Endodermal cell (in vitro differentiated cells): Measurements from ENCODE around the gene TM9SF2. TPM values are rescaled to one million over a fixed set of nuclear protein-coding genes. Genes with fewer than 3 reads are reported as not detected.

Experiments
- DNase-seq: peaks from one replicate; pipeline ENCODE4 v3.0.0-alpha.2; 2017
- H3K27ac ChIP-seq: 2 replicates; pipeline ENCODE4 v1.5.1; 2013; ENCODE audit warnings: mild to moderate bottlenecking, low read depth, low read length, moderate library complexity
- H3K27me3 ChIP-seq: 2 replicates; pipeline ENCODE4 v1.6.1; 2013; ENCODE audit warnings: mild to moderate bottlenecking, low read length, moderate library complexity; ENCODE audit not compliant: insufficient read depth, control insufficient read depth, poor library complexity, severe bottlenecking
- H3K36me3 ChIP-seq: 2 replicates; pipeline ENCODE4 v1.7.0; 2013; ENCODE audit warnings: mild to moderate bottlenecking, low read length, moderate library complexity; ENCODE audit not compliant: control insufficient read depth, insufficient read depth
- H3K4me1 ChIP-seq: one replicate; pipeline ENCODE4 v1.7.0; 2013; ENCODE audit warnings: low read length; ENCODE audit not compliant: control insufficient read depth, insufficient read depth
- H3K4me3 ChIP-seq: 2 replicates; pipeline ENCODE4 v1.5.1; 2013; ENCODE audit warnings: mild to moderate bottlenecking, low read length, moderate library complexity
- H3K9ac ChIP-seq: 2 replicates; pipeline ENCODE4 v1.6.1; 2013; ENCODE audit warnings: mild to moderate bottlenecking, low read length, moderate library complexity; ENCODE audit not compliant: poor library complexity, severe bottlenecking; ENCODE audit errors: extremely low read depth
- H3K9me3 ChIP-seq: 2 replicates; pipeline ENCODE4 v1.6.1; 2013; ENCODE audit warnings: mild to moderate bottlenecking, low read length, moderate library complexity; ENCODE audit not compliant: control insufficient read depth
- H3K27ac Mint-ChIP-seq: 2 replicates; pipeline ENCODE4 v1.8.0; 2020; ENCODE audit warnings: mixed read lengths
- H3K27me3 Mint-ChIP-seq: 2 replicates; pipeline ENCODE4 v1.8.0; 2021; ENCODE audit warnings: mild to moderate bottlenecking, mixed read lengths; ENCODE audit not compliant: insufficient read depth
- H3K36me3 Mint-ChIP-seq: 2 replicates; pipeline ENCODE4 v1.8.0; 2020; ENCODE audit warnings: low read depth, mixed read lengths
- H3K4me1 Mint-ChIP-seq: 2 replicates; pipeline ENCODE4 v1.8.0; 2020; ENCODE audit warnings: mixed read lengths
- H3K4me3 Mint-ChIP-seq: 2 replicates; pipeline ENCODE4 v1.8.0; 2020; ENCODE audit warnings: mild to moderate bottlenecking, moderate library complexity, mixed read lengths
- H3K9me3 Mint-ChIP-seq: 2 replicates; pipeline ENCODE4 v1.8.0; 2020; ENCODE audit warnings: mild to moderate bottlenecking, mixed read lengths
- WGBS, 2 experiments: methylation state at CpG; one replicate each; pipeline versions ENCODE4 v1.1.5 to v1.1.7; 2013; ENCODE audit warnings: missing lambda C conversion rate in 2 of 2, mixed read lengths in 1 of 2; ENCODE audit not compliant: insufficient coverage in 1 of 2, insufficient read length in 1 of 2; 5-methylcytosine and 5-hydroxymethylcytosine counted together
- total RNA-seq, 2 donors: library from RNA; stranded (reverse); fragmentation: NEBNext Ultra II Directional in 1 of 2; extraction: Animal tissue kit (Norgen Biotek cat#: 25700) in 1 of 2; gene quantifications; 2 replicates in 1 of 2; 3 replicates in 1 of 2; pipeline ENCODE4 v1.2.1, GENCODE V29; 2021
- TF ChIP-seq, protein P1 (sequence below): fragments of 200-600 bp; sonication (generic); conservative IDR thresholded peaks from 2 replicates; pipeline ENCODE4 v1.5.0; 2021; ENCODE audit warnings: antibody characterized with exemption, mild to moderate bottlenecking

Gene TM9SF2
- total RNA-seq, 2 donors from 2014 or later, result 88.4 to 99.3 TPM

GRCh38 chr13:99606324-99607066, 105.2 kb downstream of the TM9SF2 start, which contains the start of gene CLYBL:
Gene CLYBL, plus strand, starts transcription at chr13:99606690.
- H3K9ac ChIP-seq, result peak within 1 kb of the TSS; percentile 82
- Mint-ChIP-seq H3K4me3 (peak within 1 kb of the TSS; percentile 69), H3K9me3 (no peaks in the 10 kb centered on the region), H3K27ac (peak within 1 kb of the TSS; percentile 82), H3K36me3 (no peaks in the 10 kb centered on the region), H3K27me3 (peaks cover 3% of the 10 kb centered on the region), H3K4me1 (peaks cover 22% of the 10 kb centered on the region)
- H3K27me3 ChIP-seq, result no peaks in the 10 kb centered on the region
- H3K36me3 ChIP-seq, result no peaks in the 10 kb centered on the region
- TF ChIP-seq, protein P1, sequence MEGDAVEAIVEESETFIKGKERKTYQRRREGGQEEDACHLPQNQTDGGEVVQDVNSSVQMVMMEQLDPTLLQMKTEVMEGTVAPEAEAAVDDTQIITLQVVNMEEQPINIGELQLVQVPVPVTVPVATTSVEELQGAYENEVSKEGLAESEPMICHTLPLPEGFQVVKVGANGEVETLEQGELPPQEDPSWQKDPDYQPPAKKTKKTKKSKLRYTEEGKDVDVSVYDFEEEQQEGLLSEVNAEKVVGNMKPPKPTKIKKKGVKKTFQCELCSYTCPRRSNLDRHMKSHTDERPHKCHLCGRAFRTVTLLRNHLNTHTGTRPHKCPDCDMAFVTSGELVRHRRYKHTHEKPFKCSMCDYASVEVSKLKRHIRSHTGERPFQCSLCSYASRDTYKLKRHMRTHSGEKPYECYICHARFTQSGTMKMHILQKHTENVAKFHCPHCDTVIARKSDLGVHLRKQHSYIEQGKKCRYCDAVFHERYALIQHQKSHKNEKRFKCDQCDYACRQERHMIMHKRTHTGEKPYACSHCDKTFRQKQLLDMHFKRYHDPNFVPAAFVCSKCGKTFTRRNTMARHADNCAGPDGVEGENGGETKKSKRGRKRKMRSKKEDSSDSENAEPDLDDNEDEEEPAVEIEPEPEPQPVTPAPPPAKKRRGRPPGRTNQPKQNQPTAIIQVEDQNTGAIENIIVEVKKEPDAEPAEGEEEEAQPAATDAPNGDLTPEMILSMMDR, result no peak
- H3K4me3 ChIP-seq, result peak within 1 kb of the TSS; percentile 91
- WGBS, 2 experiments, result 0 to 2% methylated on average over 24 to 69 of the region's 73 CpGs
- no peaks in the 10 kb centered on the region for H3K4me1 ChIP-seq
- peak; percentile 98 for DNase-seq
- no peaks in the 10 kb centered on the region for H3K9me3 ChIP-seq
- H3K27ac ChIP-seq, result peak within 1 kb of the TSS; percentile 72

GRCh38 chr13:99608345-99608744, 107.1 kb downstream of the TM9SF2 start:
- H3K4me1 ChIP-seq, result no peaks in the 10 kb centered on the region
- TF ChIP-seq, protein P1, result no peak
- Mint-ChIP-seq H3K4me1 (peaks cover 30% of the 10 kb centered on the region), H3K27me3 (no peaks in the 10 kb centered on the region), H3K9me3 (no peaks in the 10 kb centered on the region), H3K4me3 (no peak overlapping the region), H3K36me3 (no peaks in the 10 kb centered on the region), H3K27ac (no peak overlapping the region)
- H3K27ac ChIP-seq, result no peak overlapping the region
- DNase-seq, result no peak
- no peaks in the 10 kb centered on the region for H3K36me3 ChIP-seq
- no peaks in the 10 kb centered on the region for H3K27me3 ChIP-seq
- no peak overlapping the region for H3K9ac ChIP-seq
- no peak overlapping the region for H3K4me3 ChIP-seq
- H3K9me3 ChIP-seq, result no peaks in the 10 kb centered on the region
- 94 to 99% methylated on average over 9 to 15 of the region's 15 CpGs for WGBS, 2 experiments

GRCh38 chr13:99610702-99611289, 109.5 kb downstream of the TM9SF2 start:
- 82 to 86% methylated on average over 2 to 4 of the region's 4 CpGs for WGBS, 2 experiments
- H3K27ac Mint-ChIP-seq, result no peak overlapping the region
- H3K27ac ChIP-seq, result no peak overlapping the region

More at GRCh38 chr13:99610702-99611289, 109.5 kb downstream of the TM9SF2 start:
- H3K4me3 Mint-ChIP-seq, result no peak overlapping the region
- H3K4me1 Mint-ChIP-seq, result peaks cover 32% of the 10 kb centered on the region
- H3K4me1 ChIP-seq, result no peaks in the 10 kb centered on the region
- H3K27me3 ChIP-seq, result no peaks in the 10 kb centered on the region
- DNase-seq, result no peak
- no peaks in the 10 kb centered on the region for H3K9me3 Mint-ChIP-seq
- H3K9me3 ChIP-seq, result no peaks in the 10 kb centered on the region
- TF ChIP-seq, protein P1, result peak; percentile 68
- H3K36me3 ChIP-seq, result no peaks in the 10 kb centered on the region
- no peaks in the 10 kb centered on the region for H3K36me3 Mint-ChIP-seq
- H3K27me3 Mint-ChIP-seq, result no peaks in the 10 kb centered on the region
- H3K9ac ChIP-seq, result no peak overlapping the region
- H3K4me3 ChIP-seq, result no peak overlapping the region

Other genes starting within 250 kb of the TM9SF2 start
- not detected for gene GPR18, start 243.1 kb upstream of the TM9SF2 start, total RNA-seq
- under 1 TPM in 1 of 2 donors, not detected in 1; 0.62 TPM for gene GPR183, start 194.1 kb upstream of the TM9SF2 start, total RNA-seq
- 10 to 100 TPM in 1 of 2 donors, 1 to 10 TPM in 1; 9.8 to 13.3 TPM for gene CLYBL, start 105.2 kb downstream of the TM9SF2 start, total RNA-seq